LHCN-M2 (cell line): ENCODE measurements around the gene ANO2. TPM values are rescaled to one million over a fixed set of nuclear protein-coding genes. Genes with fewer than 3 reads are reported as not detected.
"Not testable (repeated sequence)": the region's sequence is repeated elsewhere in the genome, so short reads cannot be mapped to it uniquely, and the experiment has no call there.

ENCODE experiments used
- DNase-seq: peaks from one replicate; pipeline ENCODE4 v3.0.0-alpha.2; 2012; ENCODE audit warnings: low read depth
- total RNA-seq: library from RNA; depleted of rRNA; stranded (reverse); fragments of >200 nt; gene quantifications from 2 replicates; pipeline ENCODE4 v1.2.3, GENCODE V29; 2014

Gene ANO2
- total RNA-seq, 1 experiment from 2014 or later, result under 0.01 TPM

- no peak for DNase-seq
Observed at GRCh38 chr12:5830111-5830510, 114.9 kb downstream of the ANO2 start.

DNA sequence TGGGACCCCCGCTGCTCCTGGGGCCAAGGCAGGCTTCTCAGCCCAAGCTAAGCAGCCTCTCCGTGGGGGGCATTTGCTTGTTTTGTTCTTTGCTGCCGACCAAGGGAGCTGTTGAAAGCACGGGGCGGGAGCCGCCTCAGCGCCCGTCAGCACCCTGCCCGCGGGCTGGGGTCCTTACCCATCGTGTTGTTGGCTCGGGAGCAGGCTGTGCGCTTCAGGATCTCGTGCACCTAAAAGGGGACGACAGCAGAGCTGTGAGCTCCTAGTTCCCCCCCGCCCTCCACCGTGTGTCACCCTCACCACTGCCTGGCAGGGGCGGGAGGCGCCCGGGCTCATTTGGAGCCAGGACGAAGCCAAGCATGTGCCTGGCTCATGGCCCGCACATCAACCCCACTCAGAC lies 117.5 kb downstream of the ANO2 start:
- no peak for DNase-seq

DNA sequence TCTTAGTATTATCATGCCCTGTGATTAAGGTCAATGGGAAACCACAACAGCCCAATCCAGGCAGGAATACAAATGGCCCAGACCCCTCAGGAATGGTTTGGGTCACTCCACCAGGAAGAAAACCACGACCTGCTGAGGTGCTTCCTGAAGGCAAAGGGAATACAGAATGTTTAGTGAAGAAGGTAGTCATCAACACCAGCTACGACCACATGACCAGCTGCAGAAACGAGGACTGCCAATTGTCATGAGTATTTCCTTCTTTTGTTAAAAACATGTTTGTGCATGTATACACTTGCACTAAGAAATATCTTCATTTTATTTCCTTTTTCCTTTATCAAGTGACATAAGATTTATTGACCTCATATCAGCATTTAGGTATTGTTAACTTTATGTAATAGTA lies 119.3 kb downstream of the ANO2 start:
- DNase-seq, result not testable (repeated sequence)

GRCh38 chr12:5818877-5819276 lies 126.2 kb downstream of the ANO2 start:
- not testable (repeated sequence) for DNase-seq

DNA sequence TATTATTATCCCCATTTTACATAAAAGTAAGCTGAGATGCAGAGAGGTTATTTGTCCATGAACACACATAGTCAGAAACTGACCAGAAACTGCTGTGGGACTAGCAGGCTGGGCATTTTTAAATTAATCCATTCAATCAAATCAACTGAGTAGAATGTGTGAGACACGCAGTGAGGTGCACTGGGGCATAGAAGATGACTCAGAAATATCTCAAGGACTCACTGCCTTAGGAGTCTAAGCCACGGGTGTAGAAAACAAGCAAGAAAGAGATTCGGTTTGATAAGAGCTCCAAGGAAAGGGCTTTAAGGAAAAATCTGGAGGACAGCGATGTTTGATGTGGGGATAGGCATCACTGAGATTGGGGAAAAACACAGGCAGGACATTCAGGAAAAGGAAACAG lies 127.8 kb downstream of the ANO2 start:
- DNase-seq, result no peak

DNA sequence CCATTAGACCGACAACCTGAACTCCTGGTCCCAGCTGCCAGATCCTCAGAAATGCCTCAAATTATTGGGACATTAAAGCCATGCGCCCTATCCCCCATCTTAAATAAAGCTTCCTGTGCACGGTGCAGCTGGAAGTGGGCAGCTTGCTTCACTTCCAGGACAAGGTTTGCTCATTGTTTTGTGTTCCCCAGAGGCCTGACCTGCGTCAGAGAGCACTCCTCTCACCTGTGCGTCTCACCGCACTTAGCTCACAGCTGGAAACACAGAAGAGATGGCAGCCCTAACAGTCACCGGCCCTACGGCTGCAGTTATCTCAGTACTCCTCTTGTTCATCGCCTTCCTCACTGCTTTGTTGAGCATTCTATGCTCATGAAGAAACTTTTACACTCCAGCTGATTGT lies 135.5 kb downstream of the ANO2 start:
- DNase-seq, result no peak

DNA sequence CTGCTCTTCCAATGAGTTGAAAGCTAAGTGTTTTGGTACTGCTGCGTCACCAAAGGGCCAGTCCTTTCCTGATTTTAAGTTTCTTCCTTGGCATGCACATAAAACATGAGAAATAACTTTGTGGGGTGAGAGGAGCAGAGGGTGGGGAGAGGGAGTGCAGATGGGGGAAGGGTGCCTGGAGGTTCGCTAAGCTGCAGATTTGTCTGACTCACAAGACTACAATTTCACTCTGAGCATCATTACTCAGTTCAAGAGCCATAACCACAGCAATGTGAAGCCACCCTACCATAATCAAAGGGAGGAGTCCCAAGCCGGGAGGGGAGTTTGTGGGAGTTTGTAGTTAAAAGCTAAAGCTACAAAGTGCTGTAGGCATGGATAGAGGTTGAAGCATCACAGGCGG lies 136.1 kb downstream of the ANO2 start:
- DNase-seq, result peak; percentile 69

DNA sequence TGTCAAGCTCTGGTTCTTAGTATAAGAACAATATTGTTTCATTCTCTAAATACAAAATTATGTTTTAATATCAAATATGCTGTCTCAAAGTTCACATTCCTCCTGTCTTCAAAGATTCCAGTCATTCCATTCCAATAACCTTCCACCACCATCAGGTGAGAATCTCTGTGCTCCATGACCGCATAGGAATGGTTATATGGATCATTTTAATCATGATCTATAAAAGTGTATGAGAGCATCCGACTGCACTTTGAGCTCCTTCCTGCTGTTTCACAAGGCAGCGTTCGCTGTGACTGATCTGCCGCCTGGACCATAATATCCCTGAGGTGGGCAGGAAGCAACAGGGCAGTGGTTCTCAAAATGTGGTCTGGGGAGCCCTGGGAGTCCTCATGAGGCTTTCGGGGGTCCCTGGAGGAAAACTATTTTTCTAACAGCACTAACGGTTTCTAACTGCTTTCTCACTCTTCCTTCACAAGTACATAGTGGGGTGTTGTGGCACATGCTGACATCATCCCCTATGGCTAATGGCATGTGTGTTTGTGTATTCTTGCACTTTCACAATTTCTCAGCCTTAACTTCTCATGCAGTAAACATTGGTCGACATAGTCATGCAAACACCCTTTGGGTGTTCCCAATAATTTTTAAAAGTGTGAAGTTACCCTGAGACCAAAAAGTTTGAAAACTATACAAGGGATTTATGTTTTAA lies 137.4 kb downstream of the ANO2 start:
- no peak for DNase-seq

GRCh38 chr12:5807090-5807414 lies 138.0 kb downstream of the ANO2 start:
- peak; percentile 9 for DNase-seq

- DNase-seq, result peak; percentile 26
Observed at GRCh38 chr12:5806371-5807089, 138.5 kb downstream of the ANO2 start.

- no peak for DNase-seq
Observed at GRCh38 chr12:5803532-5803931, 141.5 kb downstream of the ANO2 start.

DNA sequence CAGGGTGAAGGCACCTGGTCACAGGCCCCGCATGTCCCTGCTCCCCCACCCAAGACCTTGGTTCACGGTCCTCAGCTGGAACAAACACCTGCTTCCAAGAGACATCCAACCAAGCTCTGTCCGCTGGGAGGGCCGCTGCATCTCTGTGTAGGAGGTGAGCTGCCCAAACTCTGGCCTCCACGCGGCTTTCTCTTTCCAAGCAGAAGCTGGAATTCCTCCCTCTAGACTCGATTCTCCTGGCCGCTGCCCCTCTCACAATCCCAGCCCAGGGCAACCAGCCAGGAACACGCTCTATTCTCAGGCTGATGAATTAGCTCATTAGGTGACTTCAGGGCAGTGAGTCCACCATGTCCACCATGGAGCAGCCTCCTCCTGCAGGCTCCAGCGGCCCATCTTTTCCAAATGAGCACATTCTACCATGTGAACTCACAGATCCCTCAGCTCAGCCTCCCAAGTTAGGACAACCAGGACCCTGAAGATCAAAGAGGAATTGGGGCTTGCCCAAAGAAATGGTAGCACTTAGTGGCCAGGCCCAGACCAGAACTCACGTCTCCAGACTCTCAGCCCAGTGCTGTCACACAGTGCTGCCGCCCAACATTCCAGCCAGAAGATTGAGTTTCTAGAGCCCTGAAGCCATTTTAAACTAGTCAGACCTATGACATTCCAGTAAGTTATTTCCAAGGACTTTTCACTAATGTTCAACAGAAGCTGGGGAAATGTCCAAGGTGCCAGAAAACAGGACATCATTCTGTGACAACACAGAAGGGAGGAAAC lies 146.6 kb downstream of the ANO2 start:
- no peak for DNase-seq

DNA sequence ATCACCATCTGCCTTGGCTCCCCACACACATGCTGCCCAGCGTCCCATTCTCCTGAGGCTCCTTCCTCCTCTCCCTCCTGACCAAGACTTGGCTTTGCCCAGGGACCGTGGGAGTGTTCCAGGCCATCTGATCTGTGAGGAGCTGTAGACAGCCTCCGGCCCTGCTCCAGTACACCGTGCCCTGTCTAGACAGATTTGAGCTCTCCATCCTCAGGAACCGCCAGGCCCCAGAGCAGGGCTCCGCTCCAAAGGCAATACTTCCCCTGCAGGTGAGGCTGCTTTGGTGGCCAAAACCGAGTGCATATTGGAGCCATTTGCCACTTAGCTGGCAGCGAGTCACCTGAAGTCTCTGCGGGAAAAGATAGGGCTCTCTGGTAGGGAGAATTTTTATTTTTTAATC lies 147.4 kb downstream of the ANO2 start:
- no peak for DNase-seq

DNA sequence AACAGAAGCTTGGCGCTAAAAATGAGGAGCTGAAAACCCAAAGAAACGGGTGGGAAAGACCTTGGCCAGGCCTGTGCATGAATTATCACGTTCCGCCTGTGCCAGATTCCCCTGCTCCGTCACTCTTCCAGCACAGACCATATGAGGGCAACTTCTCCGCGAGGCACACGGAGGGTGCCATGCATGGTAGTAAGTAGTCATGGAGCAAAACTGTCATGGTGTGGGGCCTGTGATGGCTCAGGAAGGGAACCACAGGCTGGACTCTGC lies 148.2 kb downstream of the ANO2 start:
- DNase-seq, result no peak

DNA sequence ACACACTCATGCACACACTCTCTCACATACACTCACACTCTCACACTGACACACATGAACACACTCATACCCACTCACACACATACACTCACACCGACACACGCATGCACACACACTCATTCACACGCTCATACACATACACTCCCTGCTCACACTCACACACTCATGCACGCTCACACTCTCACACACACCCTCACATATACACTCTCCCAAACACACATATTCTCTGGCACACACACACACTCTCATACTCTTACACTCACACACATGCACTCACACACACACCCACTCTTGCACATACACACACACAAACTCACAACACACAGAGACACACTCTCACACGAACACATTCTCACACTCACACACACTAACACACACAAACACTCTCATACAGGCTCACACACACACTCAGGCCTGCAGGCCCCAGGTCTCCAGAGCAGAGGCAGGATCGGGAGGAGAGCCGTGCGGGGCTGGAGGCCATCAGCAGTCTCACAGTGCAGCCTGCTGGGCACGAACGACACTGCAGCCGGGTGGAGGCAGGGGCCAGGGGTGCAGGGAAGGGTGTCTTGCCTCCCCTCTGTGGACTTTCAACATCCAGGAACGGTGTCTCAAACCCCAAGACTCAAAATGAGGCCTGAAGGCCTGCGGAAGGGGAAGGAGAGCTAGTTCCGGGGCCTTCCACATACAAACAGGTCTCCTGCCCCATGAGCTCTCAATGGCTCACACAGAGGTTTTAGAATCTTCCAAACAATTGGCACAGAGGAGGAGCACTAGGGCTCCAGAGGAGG lies 148.7 kb downstream of the ANO2 start:
- no peak for DNase-seq

GRCh38 chr12:5794156-5794555 lies 150.9 kb downstream of the ANO2 start:
- DNase-seq, result no peak

GRCh38 chr12:5792343-5792742 lies 152.7 kb downstream of the ANO2 start:
- no peak for DNase-seq

- DNase-seq, result no peak
Observed at GRCh38 chr12:5789469-5789968, 155.5 kb downstream of the ANO2 start.

- no peak for DNase-seq
Observed at GRCh38 chr12:5787828-5788227, 157.2 kb downstream of the ANO2 start.

DNA sequence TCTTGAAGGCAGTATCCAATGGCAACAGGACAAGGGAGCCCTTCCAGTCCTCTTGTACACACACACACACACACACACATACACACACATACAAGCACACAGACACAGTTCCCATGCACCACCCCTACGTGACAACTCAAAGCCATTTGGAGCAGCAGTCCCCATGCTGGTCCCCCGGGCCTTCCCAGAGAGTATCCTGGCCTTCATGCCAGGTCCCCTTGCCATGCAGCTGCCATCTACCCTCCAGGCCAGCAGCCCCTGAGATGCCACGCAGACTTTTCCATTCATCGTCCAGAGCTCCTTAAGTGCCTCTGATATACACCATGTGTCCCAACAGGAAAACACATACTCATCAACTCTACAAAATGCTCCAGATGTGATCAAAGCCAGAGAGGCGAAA lies 159.5 kb downstream of the ANO2 start:
- DNase-seq, result no peak

DNA sequence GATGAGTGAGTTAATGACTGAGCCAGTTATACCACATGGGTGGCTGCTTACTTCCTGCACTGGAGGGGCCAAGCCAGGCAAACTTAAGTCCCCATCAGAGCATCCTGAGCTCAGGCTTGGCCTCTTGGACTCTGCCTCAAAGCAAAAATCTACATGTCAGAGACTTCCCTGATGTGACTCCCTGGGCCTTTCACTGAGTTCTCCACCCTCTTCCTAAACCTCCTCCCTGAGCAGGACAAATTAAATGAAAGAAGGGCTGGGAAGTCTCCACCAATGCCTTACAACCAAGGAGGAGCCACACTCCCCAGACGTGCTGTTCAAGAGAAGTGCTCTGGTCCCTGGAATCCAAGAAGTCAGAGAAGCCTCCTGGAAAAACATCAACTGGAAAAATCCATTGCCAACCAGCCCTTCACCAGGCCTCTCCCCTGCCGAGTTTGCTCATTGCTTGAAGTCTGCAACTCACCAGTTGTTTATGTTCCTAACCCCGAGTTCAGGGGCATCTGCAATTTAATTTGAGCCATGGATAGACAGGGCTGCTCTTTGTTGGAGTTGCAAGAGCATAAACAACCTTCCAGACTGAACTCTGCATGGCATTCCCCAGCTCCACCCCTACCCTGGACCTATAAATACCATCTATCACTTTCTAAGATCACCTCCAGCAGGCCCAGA lies 160.5 kb downstream of the ANO2 start:
- DNase-seq, result no peak
